Natural killer cell (primary cell): Measurements from ENCODE around the gene TXN2. TPM values are rescaled to one million over a fixed set of nuclear protein-coding genes. Genes with fewer than 3 reads are reported as not detected.

Source experiments
- ATAC-seq, 3 donors: fragments of 150-1000 bp in 2 of 3; fragments of 200-7000 bp in 1 of 3; cut with Tn5 transposase; 1 replicate in 1 of 3; 2 replicates in 2 of 3; pipeline ENCODE4 v1.10.0; 2021; ENCODE audit warnings: mild to moderate bottlenecking in 2 of 3, moderate library complexity in 2 of 3
- DNase-seq, 2 donors: peaks; one replicate each; pipeline versions ENCODE4 v3.0.0 to v3.0.0-alpha.2; 2013 to 2021; ENCODE audit warnings: mixed read lengths in 1 of 2
- H3K27ac ChIP-seq: one replicate; pipeline ENCODE4 v1.5.1; 2013; ENCODE audit warnings: mild to moderate bottlenecking, low read length
- H3K27me3 ChIP-seq: one replicate; pipeline ENCODE4 v1.6.1; 2013; ENCODE audit warnings: low read length; ENCODE audit not compliant: control insufficient read depth, insufficient read depth
- H3K36me3 ChIP-seq: one replicate; pipeline ENCODE4 v1.6.1; 2013; ENCODE audit warnings: low read length; ENCODE audit not compliant: control insufficient read depth, insufficient read depth
- H3K4me1 ChIP-seq: one replicate; pipeline ENCODE4 v1.6.1; 2013; ENCODE audit warnings: low read length; ENCODE audit not compliant: control insufficient read depth, insufficient read depth
- H3K4me3 ChIP-seq: one replicate; pipeline ENCODE4 v1.5.1; 2013; ENCODE audit warnings: low read length
- H3K9me3 ChIP-seq: one replicate; pipeline ENCODE4 v1.6.1; 2013; ENCODE audit warnings: low read length; ENCODE audit not compliant: control insufficient read depth, insufficient read depth
- H3K27ac Mint-ChIP-seq, 2 donors: one replicate each; pipeline ENCODE4 v1.8.0; 2022; ENCODE audit warnings: mild to moderate bottlenecking in 2 of 2, mixed read lengths in 2 of 2, moderate library complexity in 1 of 2
- H3K27me3 Mint-ChIP-seq, 2 donors: one replicate each; pipeline ENCODE4 v1.8.0; 2022; ENCODE audit warnings: low read depth in 2 of 2, mixed read lengths in 2 of 2
- H3K36me3 Mint-ChIP-seq: one replicate; pipeline ENCODE4 v1.8.0; 2022; ENCODE audit warnings: mixed read lengths
- H3K4me1 Mint-ChIP-seq, 2 donors: one replicate each; pipeline ENCODE4 v1.8.0; 2022; ENCODE audit warnings: mixed read lengths in 2 of 2
- H3K4me3 Mint-ChIP-seq: one replicate; pipeline ENCODE4 v1.8.0; 2022; ENCODE audit warnings: mild to moderate bottlenecking, moderate library complexity, mixed read lengths
- H3K9me3 Mint-ChIP-seq, 2 donors: one replicate each; pipeline ENCODE4 v1.8.0; 2022; ENCODE audit warnings: mixed read lengths in 2 of 2
- CTCF ChIP-seq: fragments of 200-600 bp; IDR thresholded peaks from one replicate; pipeline ENCODE4 v1.8.0; 2022; ENCODE audit warnings: antibody characterized with exemption
- WGBS: methylation state at CpG from one replicate; pipeline ENCODE4 v1.1.7; 2013; ENCODE audit warnings: missing lambda C conversion rate; ENCODE audit not compliant: insufficient coverage; 5-methylcytosine and 5-hydroxymethylcytosine counted together
- intact Hi-C: fragments of 100-400 bp; cut with micrococcal nuclease; formaldehyde crosslinking; loops from one replicate; pipeline ENCODE4 v1.14.2; 2022
- total RNA-seq, 4 donors: library from RNA; stranded (reverse); fragments of 120-200 nt in 1 of 4; gene quantifications; one replicate each; pipeline versions ENCODE4 v1.2.3 to v1.2.4, GENCODE V29; 2013 to 2022

TXN2 gene
- total RNA-seq, 3 donors from 2014 or later (not counting 1 experiment from before 2014, with no cell fraction given) = 35.5 to 45.4 (median 41.5) TPM

GRCh38 chr22:36423461-36424404 is 57.7 kb downstream of the TXN2 start:
- H3K27me3 ChIP-seq = no peaks in the 10 kb centered on the region
- ATAC-seq = peak in 2 of 3 donors; percentile 18 to 81
- no peaks in the 10 kb centered on the region for H3K27me3 Mint-ChIP-seq
- H3K4me3 Mint-ChIP-seq = no peak overlapping the region
- no peak overlapping the region for H3K4me3 ChIP-seq
- no peaks in the 10 kb centered on the region for H3K9me3 Mint-ChIP-seq
- H3K4me1 Mint-ChIP-seq = peaks cover 16 to 25% of the 10 kb centered on the region in 2 donors
- H3K9me3 ChIP-seq = no peaks in the 10 kb centered on the region
- H3K36me3 Mint-ChIP-seq = no peaks in the 10 kb centered on the region
- intact Hi-C loops = no loop called here
- H3K27ac Mint-ChIP-seq = no peak overlapping the region
- H3K36me3 ChIP-seq = no peaks in the 10 kb centered on the region
- 77% methylated on average over 11 of the region's 16 CpGs for WGBS
- TF ChIP-seq CTCF = no peak
- H3K27ac ChIP-seq = no peak overlapping the region
- no peak for DNase-seq
- peaks cover 17% of the 10 kb centered on the region for H3K4me1 ChIP-seq

- H3K4me1 Mint-ChIP-seq = peaks cover 16 to 25% of the 10 kb centered on the region in 2 donors
- Histone ChIP-seq H3K4me3 (no peak overlapping the region), H3K27ac (no peak overlapping the region), H3K4me1 (peaks cover 22% of the 10 kb centered on the region), H3K9me3 (no peaks in the 10 kb centered on the region), H3K36me3 (no peaks in the 10 kb centered on the region), H3K27me3 (no peaks in the 10 kb centered on the region)
- no peaks in the 10 kb centered on the region for H3K9me3 Mint-ChIP-seq
- H3K27ac Mint-ChIP-seq = no peak overlapping the region
- no peak for DNase-seq
- no peaks in the 10 kb centered on the region for H3K36me3 Mint-ChIP-seq
- H3K27me3 Mint-ChIP-seq = no peaks in the 10 kb centered on the region
- no peak overlapping the region for H3K4me3 Mint-ChIP-seq
- TF ChIP-seq CTCF = no peak
- intact Hi-C loops = no loop called here
- no peak for ATAC-seq
- WGBS = 93% methylated on average over 14 of the region's 14 CpGs
Measured at GRCh38 chr22:36422287-36423014, 59.0 kb downstream of the TXN2 start.

GRCh38 chr22:36419912-36420882 is 61.2 kb downstream of the TXN2 start:
- ATAC-seq = no peak
- intact Hi-C loops = no loop called here
- Histone ChIP-seq H3K36me3 (no peaks in the 10 kb centered on the region), H3K4me1 (peaks cover 39% of the 10 kb centered on the region), H3K27me3 (no peaks in the 10 kb centered on the region), H3K27ac (no peak overlapping the region), H3K9me3 (no peaks in the 10 kb centered on the region), H3K4me3 (no peak overlapping the region)
- no peak for TF ChIP-seq CTCF
- no peaks in the 10 kb centered on the region for H3K27me3 Mint-ChIP-seq
- peak overlapping the region; percentile 53 to 78 for H3K27ac Mint-ChIP-seq
- H3K4me3 Mint-ChIP-seq = peak overlapping the region; percentile 63
- DNase-seq = no peak
- H3K4me1 Mint-ChIP-seq = peaks cover 13 to 18% of the 10 kb centered on the region in 2 donors
- WGBS = 94% methylated on average over 21 of the region's 21 CpGs
- H3K9me3 Mint-ChIP-seq = no peaks in the 10 kb centered on the region
- no peaks in the 10 kb centered on the region for H3K36me3 Mint-ChIP-seq
